ENCODE results near the gene MPRIP.

DNA sequence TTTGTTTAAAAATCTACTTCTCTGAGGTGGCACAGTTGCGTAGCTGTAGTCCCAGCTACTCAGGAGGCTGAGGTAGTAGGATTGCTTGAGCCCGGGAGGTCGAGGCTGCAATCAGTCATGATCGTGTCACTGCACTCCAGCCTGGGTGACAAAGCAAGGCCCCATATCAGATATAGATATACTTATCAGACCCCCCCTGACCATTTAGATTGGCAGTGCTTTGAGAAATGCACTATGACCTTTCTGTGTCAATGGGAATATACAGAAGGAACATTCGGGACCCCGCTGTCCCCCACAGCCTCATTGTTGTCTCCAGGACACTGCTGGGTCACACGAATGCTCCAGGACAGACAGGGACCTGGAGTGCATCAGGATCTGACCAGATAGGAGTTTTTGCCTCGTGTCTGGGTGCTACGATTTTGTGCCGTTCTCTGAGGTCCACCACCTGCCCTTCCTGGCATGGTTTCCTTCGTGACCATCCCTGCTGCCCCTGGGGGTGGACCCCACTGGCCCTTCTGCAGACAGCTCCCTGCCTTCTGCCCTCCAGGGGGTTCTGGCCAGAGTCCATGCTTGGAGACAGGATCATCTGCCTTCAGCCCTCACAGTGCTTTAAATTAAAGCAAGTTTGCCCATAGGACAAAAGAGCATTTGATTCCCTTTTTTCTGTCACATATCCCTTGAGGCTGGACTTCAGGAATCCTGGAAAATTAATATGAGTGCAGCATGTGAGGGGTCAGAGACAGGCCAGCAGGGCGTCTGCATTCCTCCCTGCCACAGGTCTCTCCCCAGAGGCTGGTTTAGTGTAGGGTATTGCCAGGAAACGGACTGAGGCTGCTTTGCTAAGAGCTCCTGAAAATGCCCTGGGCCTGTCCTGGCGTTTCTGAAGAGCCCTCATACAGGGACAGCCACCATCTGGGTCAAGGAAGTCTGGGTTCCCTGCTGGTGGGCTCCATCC lies 144.6 kb downstream of the MPRIP start:
- TF ChIP-seq, protein P1, sequence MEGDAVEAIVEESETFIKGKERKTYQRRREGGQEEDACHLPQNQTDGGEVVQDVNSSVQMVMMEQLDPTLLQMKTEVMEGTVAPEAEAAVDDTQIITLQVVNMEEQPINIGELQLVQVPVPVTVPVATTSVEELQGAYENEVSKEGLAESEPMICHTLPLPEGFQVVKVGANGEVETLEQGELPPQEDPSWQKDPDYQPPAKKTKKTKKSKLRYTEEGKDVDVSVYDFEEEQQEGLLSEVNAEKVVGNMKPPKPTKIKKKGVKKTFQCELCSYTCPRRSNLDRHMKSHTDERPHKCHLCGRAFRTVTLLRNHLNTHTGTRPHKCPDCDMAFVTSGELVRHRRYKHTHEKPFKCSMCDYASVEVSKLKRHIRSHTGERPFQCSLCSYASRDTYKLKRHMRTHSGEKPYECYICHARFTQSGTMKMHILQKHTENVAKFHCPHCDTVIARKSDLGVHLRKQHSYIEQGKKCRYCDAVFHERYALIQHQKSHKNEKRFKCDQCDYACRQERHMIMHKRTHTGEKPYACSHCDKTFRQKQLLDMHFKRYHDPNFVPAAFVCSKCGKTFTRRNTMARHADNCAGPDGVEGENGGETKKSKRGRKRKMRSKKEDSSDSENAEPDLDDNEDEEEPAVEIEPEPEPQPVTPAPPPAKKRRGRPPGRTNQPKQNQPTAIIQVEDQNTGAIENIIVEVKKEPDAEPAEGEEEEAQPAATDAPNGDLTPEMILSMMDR (IDR thresholded peaks at IDR 0.05), result no peak
- no peak for TF ChIP-seq EZH2 (IDR thresholded peaks at IDR 0.05; ENCODE audit: borderline replicate concordance, insufficient read depth, low read depth, low read length, poor library complexity, severe bottlenecking)
